NCI-H2171 (cell line): ENCODE measurements around the gene TMEM11.
A peak's percentile ranks its signal among the peaks of the same experiment; 100 is the strongest.

Experiments
- DNase-seq: peaks from one replicate; lab custom pipeline; 2025; lab: John Stamatoyannopoulos, UW

Gene TMEM11, protein sequence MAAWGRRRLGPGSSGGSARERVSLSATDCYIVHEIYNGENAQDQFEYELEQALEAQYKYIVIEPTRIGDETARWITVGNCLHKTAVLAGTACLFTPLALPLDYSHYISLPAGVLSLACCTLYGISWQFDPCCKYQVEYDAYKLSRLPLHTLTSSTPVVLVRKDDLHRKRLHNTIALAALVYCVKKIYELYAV

DNA sequence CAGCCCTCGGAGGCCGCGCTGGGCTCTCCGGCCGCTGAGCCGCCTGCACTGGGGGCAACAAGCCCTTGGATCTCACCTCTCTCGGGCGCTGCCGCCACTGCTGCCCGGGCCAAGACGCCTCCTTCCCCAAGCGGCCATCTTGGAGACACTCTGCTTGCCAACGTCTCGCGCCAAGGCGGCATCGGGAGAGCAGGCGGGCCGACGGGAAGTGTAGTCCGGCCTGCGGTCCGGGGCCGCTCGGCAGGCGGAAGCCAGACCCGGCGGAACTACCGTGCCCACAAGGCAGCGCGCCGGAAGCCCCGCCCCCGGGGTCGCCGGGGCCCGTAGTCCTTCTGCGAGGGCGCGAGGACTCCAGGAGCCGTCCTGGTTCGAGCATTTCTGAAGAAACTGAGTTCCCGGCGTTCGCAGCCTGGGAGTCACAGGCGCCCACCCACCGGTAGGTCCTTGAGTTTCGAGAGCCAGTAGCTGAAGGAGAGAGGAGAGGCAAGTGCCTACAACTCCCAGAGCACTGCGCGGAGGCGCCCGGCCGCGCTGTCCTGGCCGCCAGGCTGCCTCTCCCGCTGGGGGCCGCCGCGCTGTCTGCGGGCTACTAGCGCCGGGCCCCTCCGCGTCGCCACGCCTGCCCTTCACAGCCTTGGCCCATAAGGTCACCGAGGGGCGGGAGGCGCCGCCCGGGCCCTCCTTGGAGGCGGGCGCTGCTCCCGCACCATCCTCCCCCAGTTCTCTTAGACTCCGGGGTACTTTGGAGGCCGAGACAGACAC lies at the start of gene TMEM11:
Gene TMEM11, minus strand, starts transcription at position 147 of the 762 bp plus-strand sequence. Its CDS starts 9 bp downstream, at position 138.
- peak; percentile 92 for DNase-seq

DNA sequence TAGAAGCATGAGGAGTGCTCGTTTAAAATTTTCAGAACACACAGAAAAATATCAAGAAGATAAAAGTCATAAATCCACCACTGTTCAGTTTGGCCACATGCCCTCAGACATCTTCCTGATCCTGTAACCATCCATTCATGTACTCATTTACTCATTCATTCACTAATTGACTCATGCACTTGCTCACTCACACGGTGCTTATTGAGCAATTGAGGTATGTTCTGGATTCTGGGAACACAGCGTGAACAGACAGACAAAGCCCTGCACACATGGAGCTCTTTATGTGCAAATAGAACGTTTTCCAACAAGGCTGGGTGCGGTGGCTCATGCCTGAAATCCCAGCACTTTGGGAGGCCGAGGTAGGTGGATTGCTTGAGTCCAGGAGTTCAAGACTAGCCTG lies 49.4 kb upstream of the TMEM11 start:
- no peak for DNase-seq

DNA sequence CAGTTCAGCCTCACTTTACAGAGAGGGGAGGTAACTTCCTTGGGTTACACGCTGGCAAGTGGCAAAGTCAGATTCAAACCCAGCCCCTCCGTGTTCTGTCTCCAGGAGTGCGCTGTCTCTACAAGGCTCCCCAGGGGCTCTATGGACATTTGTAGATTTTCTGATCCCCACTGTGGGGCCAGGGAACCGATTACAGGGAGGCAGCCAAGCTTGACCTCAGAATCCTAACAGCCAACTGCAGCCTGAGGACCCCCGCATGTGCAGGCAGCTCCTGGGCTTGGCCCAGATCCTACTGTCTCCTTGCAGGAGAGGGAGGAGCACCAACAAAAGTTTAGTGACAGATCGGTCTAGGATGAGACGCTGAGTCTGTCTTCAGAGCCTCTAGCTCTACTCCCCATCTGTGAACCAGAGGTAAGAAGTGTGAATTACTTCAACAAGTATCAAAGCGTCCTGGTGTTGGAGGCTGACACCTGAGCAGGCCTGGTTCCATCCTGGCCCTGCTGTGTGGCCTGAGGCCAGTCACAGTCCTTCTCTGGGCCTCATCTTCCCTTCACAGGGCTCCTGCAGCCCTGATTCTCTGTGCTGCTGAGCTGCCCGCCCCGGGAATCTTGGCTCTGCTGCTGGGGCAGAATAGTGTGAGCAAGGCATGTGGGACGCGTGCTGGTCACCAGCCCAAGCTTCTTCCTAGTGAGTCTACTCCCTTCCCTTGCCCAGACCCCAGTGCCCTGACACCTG lies 48.5 kb upstream of the TMEM11 start:
- DNase-seq, result no peak

DNA sequence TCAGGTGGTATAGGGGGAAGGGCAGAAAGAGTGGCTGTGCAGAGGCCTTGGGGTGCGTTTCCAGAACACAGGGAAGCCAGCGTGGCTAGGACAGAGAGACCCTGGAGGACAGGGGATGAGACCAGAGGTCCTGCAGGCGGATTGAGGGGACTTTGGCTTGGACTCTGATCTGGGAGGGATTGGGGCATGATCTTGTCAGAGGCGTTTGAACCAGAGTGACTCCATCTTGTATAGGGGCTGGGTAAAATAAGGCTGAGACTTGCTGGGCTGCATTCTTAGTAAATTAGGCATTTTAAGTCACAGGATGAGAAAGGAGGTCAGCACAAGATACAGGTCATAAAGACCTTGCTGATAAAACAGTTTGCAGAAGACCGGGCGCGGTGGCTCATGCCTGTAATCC lies 44.6 kb upstream of the TMEM11 start:
- DNase-seq, result no peak

DNA sequence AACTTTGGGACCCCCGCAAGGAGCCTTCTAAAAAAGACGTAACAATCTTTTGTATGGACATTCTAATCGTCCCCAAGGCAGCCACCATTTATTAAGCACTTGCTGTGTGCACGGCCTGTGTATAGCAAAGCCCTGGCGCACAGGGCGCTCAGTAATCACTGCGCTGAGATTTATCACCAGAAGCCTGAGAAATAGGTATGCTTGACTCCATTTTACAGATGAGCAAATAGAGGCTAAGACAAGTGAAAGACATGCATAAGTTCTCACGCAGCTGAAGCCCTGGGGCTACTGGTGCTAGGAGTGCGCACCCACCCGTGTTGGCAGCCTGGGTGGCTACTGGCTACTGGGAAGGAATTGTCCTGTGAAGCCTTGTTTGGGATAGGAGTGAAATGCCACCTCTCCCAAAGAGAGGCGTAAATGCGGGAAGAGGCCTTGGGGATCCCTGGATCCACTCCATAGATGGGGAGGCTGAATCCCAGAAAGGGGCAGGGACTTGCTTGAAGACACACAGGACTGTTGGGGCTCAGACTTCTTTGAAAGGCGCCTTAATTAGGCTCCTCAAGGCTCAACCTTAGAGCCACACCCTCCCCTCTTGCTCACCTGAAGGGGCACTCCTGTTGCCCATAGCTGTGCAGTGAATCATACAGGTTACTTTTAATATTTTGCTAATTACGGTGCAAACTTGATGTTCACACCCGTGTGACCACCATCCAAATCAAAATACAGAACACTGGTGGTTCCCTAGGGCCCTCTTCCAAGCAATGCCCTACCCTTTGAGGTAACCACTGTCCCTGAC lies 39.9 kb upstream of the TMEM11 start:
- DNase-seq, result no peak

DNA sequence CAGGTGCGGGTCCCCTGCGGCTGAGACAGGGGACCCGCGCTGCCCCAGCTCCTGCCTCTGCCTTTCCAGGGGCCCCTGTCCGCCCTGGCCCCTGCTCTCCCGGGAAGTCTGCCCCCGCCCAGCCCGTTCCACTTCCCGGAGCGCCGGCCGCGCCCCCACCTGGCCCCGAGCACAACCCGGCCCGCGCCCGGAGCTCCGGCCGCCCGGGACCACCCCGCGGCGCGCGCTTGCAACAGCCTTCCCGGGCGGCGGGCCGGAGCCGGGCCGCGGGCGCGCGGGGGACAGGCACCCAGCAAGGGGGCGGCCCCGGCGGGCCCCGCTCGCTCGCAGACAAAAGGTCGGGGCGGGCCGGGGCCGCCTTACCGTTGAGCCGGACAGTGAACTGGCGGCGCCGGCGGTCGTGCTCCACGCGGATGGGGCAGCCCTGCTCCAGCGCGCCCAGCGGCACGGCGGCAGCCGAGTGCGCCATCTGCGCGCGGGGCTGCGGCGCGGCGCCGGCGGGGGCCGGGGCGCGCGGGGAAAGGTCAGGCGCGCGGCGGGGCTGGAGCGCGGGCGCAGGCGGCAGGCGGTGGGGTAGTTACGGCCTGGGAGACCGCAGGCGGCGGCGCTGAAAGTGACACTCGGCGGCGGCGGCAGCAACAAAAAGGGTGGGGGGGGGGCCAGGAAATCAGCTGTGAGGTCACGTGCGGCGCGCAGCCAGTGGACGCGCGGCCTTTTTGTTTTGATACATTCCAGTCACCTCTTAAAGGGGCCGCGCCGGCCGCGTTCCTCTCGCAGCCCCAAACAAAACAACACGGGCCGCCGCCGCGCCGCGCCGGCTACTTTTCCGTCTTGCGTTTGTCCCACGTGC lies 39.1 kb upstream of the TMEM11 start, which contains the start of gene NATD1:
Gene NATD1, minus strand, starts transcription at position 615 of the 850 bp plus-strand sequence. Its CDS starts 146 bp downstream, at position 469.
- DNase-seq, result peak; percentile 78

DNA sequence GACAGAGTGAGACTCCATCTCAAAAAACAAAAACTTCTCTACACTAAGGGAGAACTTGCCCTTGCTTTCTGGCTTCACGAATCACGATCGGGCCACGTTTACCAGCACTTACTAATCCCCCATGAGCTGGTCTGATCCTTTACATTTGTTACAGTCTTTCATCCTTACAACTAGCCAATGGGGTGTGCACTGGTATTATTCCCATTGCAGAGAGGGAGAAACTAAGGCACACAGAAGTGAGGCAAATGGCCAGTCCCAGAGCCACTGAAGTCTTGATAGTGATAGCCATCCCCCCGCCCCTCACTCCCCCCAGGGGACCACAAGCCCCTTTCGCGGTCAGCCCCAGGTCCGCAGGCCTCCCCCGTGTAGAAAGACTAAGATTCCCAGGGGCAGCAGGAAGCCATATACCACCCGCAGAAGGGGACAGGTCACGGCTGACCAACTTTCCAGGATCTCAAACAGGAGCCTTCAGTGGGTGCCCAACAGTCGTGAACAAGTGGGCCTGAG lies 38.4 kb upstream of the TMEM11 start:
- no peak for DNase-seq

DNA sequence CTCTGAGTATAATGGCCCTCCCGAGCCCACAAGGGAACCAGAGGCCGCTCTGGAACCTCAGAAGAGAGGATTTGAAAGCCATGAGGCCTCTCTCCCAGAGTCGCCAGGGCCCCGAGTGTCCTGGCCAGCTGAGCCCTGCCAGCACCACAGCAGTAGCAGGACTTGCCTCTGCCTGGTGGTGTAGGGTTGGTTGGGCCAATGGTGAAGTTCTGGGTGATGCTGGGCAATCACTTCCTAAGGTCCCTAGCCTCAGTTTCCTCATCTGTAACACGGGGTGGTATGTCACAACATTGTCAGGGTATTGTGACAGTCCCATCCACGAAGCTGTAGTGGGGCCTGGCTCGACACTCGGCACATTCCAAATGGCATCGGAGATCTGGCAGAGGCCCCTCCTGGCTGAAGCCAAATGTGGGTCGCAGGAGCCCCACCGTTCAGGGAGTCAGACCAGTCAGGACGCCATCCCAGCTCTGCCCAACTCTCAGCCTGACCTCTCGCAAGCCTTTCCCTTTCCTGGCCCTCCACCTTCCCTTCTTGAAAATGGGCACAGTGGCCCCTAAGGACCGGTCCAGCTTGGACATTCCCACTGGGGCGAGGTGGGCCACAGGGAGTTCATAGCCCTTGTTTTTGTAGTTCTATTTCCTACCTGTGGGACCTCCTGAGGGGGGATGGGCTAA lies 37.5 kb upstream of the TMEM11 start:
- no peak for DNase-seq

DNA sequence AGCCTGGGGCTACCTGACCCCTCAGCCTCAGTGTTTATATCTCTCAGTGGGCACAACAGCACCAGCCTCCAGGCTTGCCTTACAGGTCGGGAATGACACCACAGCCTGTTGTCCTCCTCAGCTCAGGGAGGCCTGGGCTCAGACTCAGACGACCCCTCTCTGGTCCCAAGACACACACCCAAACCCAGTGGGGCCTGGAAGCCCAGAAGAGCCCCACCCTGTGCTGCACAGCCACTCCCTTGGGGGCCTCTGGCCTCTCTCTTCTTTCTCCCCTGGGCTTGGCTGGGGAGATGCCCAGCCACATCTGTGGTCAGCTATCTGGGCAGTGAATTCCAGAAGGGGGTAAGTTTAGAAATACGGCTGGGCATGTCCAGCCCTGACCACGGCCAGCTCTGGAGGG lies 36.9 kb upstream of the TMEM11 start:
- no peak for DNase-seq

DNA sequence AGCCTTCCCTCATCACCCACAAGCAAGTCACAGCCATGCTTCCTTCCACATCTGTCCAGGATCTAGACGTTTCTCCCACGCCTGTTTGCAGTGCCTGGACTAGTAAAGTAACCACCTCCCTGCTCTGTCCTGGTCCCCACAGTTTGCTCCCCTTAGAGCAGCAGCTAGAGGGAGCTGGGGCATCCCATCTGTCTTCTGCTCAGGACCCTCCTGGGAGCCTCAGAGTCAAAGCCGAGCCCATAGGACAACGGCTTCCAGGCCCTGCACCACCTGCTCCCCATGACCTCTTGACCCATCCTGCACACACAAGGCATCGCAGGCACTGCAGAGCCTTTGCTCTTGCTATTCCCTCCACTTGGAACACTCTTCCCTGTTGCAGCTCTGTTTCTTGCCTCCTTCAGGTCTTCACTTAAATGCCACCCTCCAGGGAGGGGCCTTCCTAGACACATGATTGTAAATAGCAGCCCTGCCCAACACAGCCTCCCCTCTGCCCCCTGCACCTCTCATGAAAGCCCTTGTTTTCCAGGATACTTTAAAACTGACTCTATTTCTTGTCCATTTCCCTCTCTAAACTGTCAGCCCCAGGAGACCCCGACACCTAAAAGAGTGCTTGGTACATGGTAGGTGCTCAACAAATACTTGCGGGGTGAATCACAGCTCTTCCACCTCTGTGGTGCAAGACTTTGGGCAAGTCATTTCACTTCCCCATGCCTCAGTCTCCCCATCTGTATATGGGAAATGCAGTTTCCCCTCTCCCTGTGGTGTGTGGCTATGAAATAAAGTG lies 36.2 kb upstream of the TMEM11 start:
- no peak for DNase-seq

DNA sequence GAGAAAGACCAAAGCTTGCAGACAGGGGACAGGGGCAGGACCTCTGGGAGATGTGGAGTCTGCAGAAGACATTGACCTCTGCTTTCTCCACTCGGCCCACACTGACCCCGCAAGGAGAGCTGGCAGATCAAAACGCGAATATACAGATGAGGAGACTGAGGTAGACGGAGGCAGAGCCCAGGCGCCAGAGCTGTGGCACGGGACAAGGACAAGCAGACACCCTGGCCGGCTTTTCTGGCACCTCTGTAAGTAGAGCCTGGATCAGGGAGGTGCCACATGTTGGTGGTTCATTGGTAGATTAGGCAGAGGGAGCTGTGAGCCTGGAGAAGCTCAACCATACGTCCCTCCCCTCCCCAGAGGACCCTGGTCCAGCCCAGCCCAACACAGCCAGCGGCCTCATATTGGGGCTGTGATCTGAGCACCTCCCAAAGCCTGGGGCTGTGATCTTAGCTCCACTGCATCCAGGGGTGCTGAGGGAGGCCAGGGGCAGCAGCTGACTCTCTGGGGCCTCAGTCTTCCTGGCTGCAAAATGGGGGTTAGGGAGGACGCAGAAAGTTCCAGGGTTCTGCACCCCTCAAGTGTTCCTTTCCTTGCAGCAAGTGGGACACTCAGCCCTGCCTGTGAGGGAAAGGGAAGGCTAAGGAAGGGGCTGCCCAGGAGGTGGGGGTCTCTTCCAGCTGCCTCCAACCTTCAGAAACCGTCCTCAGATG lies 35.3 kb upstream of the TMEM11 start:
- no peak for DNase-seq

DNA sequence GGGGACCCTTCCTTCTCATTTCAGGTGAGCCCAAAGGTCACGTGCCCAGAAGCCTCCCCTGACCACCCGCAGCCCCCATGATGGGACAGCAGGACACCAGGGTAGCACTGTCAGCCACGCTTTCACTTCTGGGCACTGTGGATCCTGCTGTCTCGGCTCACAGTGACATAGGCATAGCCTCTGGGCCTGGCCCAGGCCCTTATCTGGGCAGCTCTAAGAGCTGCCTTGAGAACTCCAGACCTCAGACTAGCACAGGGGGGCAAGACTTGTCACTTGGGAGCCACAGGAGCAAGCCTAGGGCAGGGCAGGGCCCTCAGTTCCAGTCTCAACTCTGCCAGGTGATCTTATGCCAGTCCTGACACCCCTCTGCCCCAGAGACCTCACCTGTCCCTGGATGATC lies 34.5 kb upstream of the TMEM11 start:
- DNase-seq, result no peak

DNA sequence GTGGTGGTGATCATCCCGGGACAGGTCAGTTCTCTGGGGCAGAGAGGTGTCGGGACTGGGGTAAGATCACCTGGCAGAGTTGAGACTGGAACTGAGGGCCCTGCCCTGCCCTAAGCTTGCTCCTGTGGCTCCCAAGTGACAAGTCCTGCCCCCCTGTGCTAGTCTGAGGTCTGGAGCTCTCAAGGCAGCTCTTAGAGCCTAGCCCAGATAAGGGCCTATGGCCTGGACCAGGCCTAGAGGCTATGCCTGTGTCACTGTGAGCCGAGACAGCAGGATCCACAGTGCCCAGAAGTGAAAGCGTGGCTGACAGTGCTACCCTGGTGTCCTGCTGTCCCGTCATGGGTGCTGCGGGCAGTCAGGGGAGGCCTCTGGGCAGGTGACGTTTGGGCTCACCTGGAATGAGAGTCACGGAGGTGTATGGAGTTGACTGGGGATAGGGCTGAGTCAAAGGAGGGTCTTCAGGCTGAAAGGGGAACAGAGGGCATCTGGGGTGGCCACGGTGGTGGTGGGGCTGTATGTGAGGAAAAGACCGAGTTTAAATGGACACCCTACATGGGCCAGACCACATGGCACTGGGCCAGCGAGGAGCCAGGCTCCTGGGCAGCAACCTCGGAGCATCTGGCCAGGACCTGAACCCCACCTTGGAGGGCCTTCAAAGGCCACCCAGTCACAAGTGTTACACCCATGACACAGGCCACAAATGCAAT lies 33.7 kb upstream of the TMEM11 start:
- DNase-seq, result no peak

DNA sequence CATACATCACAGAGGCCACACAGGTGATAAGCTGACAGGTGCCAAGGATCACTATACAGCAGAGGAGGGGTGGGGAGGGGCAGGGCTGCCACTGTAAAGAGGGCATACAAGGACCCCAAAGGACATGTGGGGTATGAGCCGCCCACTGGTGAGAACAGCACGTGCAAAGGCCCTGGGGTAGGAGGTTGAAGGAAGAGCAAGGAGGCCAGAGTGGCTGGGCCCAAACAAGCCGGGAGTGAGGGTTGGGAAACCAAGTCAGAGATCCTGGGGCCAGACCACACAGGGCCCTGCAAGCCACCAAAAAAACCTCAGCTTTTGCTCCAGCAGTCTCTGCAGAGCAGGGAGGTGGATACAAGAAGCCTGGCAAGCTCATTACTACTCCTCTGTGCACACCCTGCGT lies 32.7 kb upstream of the TMEM11 start:
- DNase-seq, result no peak

DNA sequence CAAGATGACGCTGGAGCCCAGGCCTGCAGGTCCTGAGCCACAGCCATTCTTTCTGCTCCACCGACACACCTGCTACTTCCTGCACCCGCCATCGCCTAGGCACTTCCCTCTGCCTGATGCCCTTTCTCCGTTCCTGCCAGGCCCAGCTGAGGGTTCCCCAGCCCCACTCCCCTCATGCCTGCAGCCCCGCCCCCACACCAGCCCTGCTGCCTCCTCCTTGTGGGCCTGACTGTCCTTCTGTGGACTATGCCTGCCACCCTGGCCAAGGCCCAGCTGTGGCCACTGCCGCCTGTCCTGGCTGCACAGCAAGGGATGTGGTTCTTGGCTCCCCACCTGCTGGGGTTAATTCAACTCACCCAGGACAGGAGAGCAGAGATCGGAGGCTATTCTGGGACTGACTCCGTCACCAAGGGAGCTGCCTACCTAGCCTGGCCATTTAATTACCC lies 31.7 kb upstream of the TMEM11 start:
- no peak for DNase-seq

DNA sequence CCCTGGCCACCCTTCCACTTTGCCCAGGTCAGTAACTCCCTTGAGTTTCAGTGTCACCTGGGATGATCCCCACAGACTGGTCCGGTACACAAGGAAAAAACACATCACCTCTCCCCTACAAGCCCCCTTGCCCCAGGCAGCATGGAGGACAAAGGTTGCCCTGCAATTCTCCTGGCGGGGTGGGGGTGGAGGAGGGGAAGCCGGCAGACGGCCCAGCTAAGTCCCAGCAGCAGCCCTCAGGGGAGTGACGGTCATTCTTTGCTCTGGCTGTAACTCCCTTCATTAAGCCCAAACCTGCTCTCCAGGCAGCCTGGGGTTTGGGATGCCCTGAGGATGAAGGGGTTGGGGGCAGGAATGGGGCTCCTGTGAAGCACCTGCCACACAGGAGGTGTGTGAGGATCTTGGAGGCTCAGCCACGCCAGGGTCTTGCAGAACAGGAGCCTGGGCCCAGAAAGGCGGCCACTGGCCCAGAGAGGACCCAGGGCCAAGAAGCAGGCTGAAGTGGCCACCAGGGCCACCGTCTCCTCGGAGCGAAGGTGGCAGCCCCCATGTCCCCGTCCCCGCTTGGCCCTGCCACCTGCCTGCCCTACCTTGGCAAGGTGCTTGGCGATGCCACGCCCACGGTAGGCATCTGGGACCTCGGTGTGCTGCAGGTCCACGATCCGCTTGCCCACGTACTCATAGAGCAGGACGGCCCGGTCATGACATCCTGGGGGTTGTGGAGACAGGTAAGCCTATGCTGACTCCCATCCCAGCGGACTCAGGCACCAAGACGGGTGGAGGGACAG lies 29.7 kb upstream of the TMEM11 start:
- DNase-seq, result no peak

DNA sequence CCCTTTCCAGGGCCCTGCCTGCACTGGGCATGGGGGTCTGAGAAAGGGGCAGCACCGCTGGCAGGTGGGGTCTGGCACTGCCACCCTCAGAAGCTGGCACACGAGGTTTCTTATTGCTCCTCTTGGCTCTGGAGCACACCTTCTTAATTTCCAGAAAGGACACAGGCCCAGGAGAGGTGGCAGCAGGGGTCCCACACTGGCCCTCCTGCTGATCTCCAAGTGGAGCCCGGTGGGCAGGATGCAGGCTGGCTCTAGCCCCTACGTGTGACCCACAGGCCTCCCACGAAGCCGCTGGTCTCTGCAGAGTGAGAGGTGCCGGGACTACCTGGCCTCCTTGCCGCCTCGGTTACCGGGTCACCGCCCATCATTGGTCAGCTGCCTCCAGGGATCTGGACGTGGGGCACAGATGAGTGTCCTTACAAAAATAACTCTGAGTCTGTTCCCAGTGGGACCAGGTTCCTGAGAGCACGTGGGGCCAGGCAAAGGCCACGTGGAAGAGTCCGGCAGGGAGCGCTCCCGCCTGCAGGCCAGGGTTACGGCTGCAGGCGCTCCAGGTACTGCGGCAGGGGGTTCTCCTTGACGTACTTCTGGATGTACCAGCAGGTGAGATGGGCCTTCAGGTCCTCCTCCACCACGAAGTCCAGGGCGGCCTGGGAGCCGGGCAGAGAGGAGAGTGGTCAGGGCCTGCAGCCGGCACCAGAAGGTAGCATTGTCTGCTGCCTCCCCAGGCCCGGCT lies 29.0 kb upstream of the TMEM11 start:
- no peak for DNase-seq
